ENCODE results near the gene CMTM1.
A peak's percentile ranks its signal among the peaks of the same experiment; 100 is the strongest.

Gene CMTM1

GRCh38 chr16:66523861-66524354 is 42.3 kb upstream of the CMTM1 start:
- H3K4me2 ChIP-seq (ENCODE audit: low read depth, low read length, poor library complexity, severe bottlenecking) = peak overlapping the region; percentile 66
- peaks cover 11% of the 10 kb centered on the region for H3F3A ChIP-seq (ENCODE audit: insufficient read depth)
- no peaks in the 10 kb centered on the region for H3K9me2 ChIP-seq (replicated peaks; ENCODE audit: insufficient read depth, low read length)
- H3K4me3 ChIP-seq (ENCODE audit: insufficient read depth, low read length, poor library complexity, severe bottlenecking) = peak overlapping the region; percentile 24
- H3K9ac ChIP-seq (ENCODE audit: low read length) = peak overlapping the region; percentile 30
- H3K27me3 ChIP-seq (ENCODE audit: low read length) = no peaks in the 10 kb centered on the region
- no peaks in the 10 kb centered on the region for H3K36me3 ChIP-seq (ENCODE audit: low read length)
- H3K9me3 ChIP-seq (ENCODE audit: insufficient read depth, low read length) = no peaks in the 10 kb centered on the region
- no peak for TF ChIP-seq EZH2phosphoT487 (conservative IDR thresholded peaks at IDR 0.05; ENCODE audit: low read length)
- no peak for TF ChIP-seq CTCF (IDR thresholded peaks at IDR 0.05; ENCODE audit: insufficient read depth, low read length, poor library complexity, severe bottlenecking)
- H3K27ac ChIP-seq (ENCODE audit: low read depth, low read length) = peak overlapping the region; percentile 90
- H3K79me2 ChIP-seq (ENCODE audit: insufficient read depth, low read length) = no peaks in the 10 kb centered on the region
- H4K20me1 ChIP-seq (ENCODE audit: low read depth, low read length) = no peaks in the 10 kb centered on the region
- no peak overlapping the region for H2AFZ ChIP-seq (ENCODE audit: low read depth, low read length, severe bottlenecking)

GRCh38 chr16:66524601-66525164 is 41.6 kb upstream of the CMTM1 start:
- Histone ChIP-seq H3K79me2 (ENCODE audit: insufficient read depth, low read length) (no peaks in the 10 kb centered on the region), H3K4me2 (ENCODE audit: low read depth, low read length, poor library complexity, severe bottlenecking) (peak overlapping the region; percentile 66), H4K20me1 (ENCODE audit: low read depth, low read length) (no peaks in the 10 kb centered on the region), H3F3A (ENCODE audit: insufficient read depth) (peaks cover 11% of the 10 kb centered on the region), H3K9ac (ENCODE audit: low read length) (peak overlapping the region; percentile 30), H3K27me3 (ENCODE audit: low read length) (no peaks in the 10 kb centered on the region), H2AFZ (ENCODE audit: low read depth, low read length, severe bottlenecking) (no peak overlapping the region), H3K9me3 (ENCODE audit: insufficient read depth, low read length) (no peaks in the 10 kb centered on the region), H3K9me2 (replicated peaks; ENCODE audit: insufficient read depth, low read length) (no peaks in the 10 kb centered on the region), H3K27ac (ENCODE audit: low read depth, low read length) (peak overlapping the region; percentile 90), H3K4me3 (ENCODE audit: insufficient read depth, low read length, poor library complexity, severe bottlenecking) (no peak overlapping the region), H3K36me3 (ENCODE audit: low read length) (no peaks in the 10 kb centered on the region)
- TF ChIP-seq CTCF (IDR thresholded peaks at IDR 0.05; ENCODE audit: insufficient read depth, low read length, poor library complexity, severe bottlenecking) (no peak), EZH2phosphoT487 (conservative IDR thresholded peaks at IDR 0.05; ENCODE audit: low read length) (no peak)

GRCh38 chr16:66525396-66526180 is 40.7 kb upstream of the CMTM1 start:
- Histone ChIP-seq H3K27ac (ENCODE audit: low read depth, low read length) (0 out of 2 replicates have a peak overlapping the region, but pooled peaks have one; percentile 90), H3K36me3 (ENCODE audit: low read length) (no peaks in the 10 kb centered on the region), H2AFZ (ENCODE audit: low read depth, low read length, severe bottlenecking) (no peak overlapping the region), H3K79me2 (ENCODE audit: insufficient read depth, low read length) (no peaks in the 10 kb centered on the region), H3K4me3 (ENCODE audit: insufficient read depth, low read length, poor library complexity, severe bottlenecking) (no peak overlapping the region), H3K9ac (ENCODE audit: low read length) (no peak overlapping the region), H3K4me2 (ENCODE audit: low read depth, low read length, poor library complexity, severe bottlenecking) (peak overlapping the region; percentile 66), H3K9me2 (replicated peaks; ENCODE audit: insufficient read depth, low read length) (no peaks in the 10 kb centered on the region), H3F3A (ENCODE audit: insufficient read depth) (peaks cover 11% of the 10 kb centered on the region), H4K20me1 (ENCODE audit: low read depth, low read length) (no peaks in the 10 kb centered on the region), H3K9me3 (ENCODE audit: insufficient read depth, low read length) (no peaks in the 10 kb centered on the region), H3K27me3 (ENCODE audit: low read length) (no peaks in the 10 kb centered on the region)
- TF ChIP-seq EZH2phosphoT487 (conservative IDR thresholded peaks at IDR 0.05; ENCODE audit: low read length) (no peak), CTCF (IDR thresholded peaks at IDR 0.05; ENCODE audit: insufficient read depth, low read length, poor library complexity, severe bottlenecking) (no peak)

Data from SU-DHL-6 (cell line).